NOMO-1 treated with DMSO at 0.1 percent for 48 hours (cell line): ENCODE data around the gene ZNF362.
"Not testable (repeated sequence)": the region's sequence is repeated elsewhere in the genome, so short reads cannot be mapped to it uniquely, and the experiment has no call there.

Experiments
- DNase-seq: peaks from one replicate; lab custom pipeline; 2025; ENCODE audit not compliant: unreplicated experiment; lab: John Stamatoyannopoulos, UW

ZNF362 gene

GRCh38 chr1:33282791-33283190 is 26.5 kb downstream of the ZNF362 start:
- no peak for DNase-seq

GRCh38 chr1:33284049-33284448 is 27.8 kb downstream of the ZNF362 start:
- DNase-seq, result no peak

GRCh38 chr1:33286451-33287185 is 30.3 kb downstream of the ZNF362 start:
- DNase-seq, result no peak

- no peak for DNase-seq
Measured at GRCh38 chr1:33287317-33287716, 31.0 kb downstream of the ZNF362 start.

GRCh38 chr1:33288976-33289857 is 32.9 kb downstream of the ZNF362 start:
- no peak for DNase-seq

GRCh38 chr1:33289858-33290154 is 33.5 kb downstream of the ZNF362 start:
- DNase-seq, result no peak

GRCh38 chr1:33290615-33291014 is 34.3 kb downstream of the ZNF362 start:
- not testable (repeated sequence) for DNase-seq

- no peak for DNase-seq
Measured at GRCh38 chr1:33292726-33293340, 36.5 kb downstream of the ZNF362 start.

- DNase-seq, result no peak
Measured at GRCh38 chr1:33294071-33295010, 38.0 kb downstream of the ZNF362 start.

- DNase-seq, result no peak
Measured at GRCh38 chr1:33295023-33295422, 38.7 kb downstream of the ZNF362 start.

- DNase-seq, result peak; percentile 32
Measured at GRCh38 chr1:33295450-33296081, 39.3 kb downstream of the ZNF362 start.

GRCh38 chr1:33296082-33296458 is 39.8 kb downstream of the ZNF362 start:
- no peak for DNase-seq

- no peak for DNase-seq
Measured at GRCh38 chr1:33296824-33297223, 40.5 kb downstream of the ZNF362 start.

GRCh38 chr1:33297911-33298622 is 41.8 kb downstream of the ZNF362 start:
- no peak for DNase-seq

GRCh38 chr1:33298623-33299277 is 42.5 kb downstream of the ZNF362 start:
- peak; percentile 38 for DNase-seq

- DNase-seq, result no peak
Measured at GRCh38 chr1:33299461-33300155, 43.3 kb downstream of the ZNF362 start.

GRCh38 chr1:33300673-33301072 is 44.4 kb downstream of the ZNF362 start:
- DNase-seq, result no peak

- no peak for DNase-seq
Measured at GRCh38 chr1:33301273-33301984, 45.1 kb downstream of the ZNF362 start.
